ENCODE results near the gene ZNF337.

GRCh38 chr20:25669826-25670422, 26.7 kb downstream of the ZNF337 start:
- no peak for TF ChIP-seq CTCF (IDR thresholded peaks at IDR 0.05; ENCODE audit: low read depth, low read length, missing input control)
- no peak for TF ChIP-seq RAD21 (IDR thresholded peaks at IDR 0.05)
- TF ChIP-seq GABPA (IDR thresholded peaks at IDR 0.05 in 1 of 2, conservative IDR thresholded peaks at IDR 0.05 in 1 of 2): no peak
- TF ChIP-seq TAF1 (conservative IDR thresholded peaks at IDR 0.05): no peak
- TF ChIP-seq JUND (IDR thresholded peaks at IDR 0.05): no peak
- TF ChIP-seq SP1 (IDR thresholded peaks at IDR 0.05): no peak
- TF ChIP-seq YY1 (IDR thresholded peaks at IDR 0.05): no peak
- TF ChIP-seq NR2F2 (IDR thresholded peaks at IDR 0.05): no peak
- no peak for TF ChIP-seq RXRA (IDR thresholded peaks at IDR 0.05)
- TF ChIP-seq, protein P1, sequence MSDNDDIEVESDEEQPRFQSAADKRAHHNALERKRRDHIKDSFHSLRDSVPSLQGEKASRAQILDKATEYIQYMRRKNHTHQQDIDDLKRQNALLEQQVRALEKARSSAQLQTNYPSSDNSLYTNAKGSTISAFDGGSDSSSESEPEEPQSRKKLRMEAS (IDR thresholded peaks at IDR 0.05): no peak
- TF ChIP-seq, protein P2, sequence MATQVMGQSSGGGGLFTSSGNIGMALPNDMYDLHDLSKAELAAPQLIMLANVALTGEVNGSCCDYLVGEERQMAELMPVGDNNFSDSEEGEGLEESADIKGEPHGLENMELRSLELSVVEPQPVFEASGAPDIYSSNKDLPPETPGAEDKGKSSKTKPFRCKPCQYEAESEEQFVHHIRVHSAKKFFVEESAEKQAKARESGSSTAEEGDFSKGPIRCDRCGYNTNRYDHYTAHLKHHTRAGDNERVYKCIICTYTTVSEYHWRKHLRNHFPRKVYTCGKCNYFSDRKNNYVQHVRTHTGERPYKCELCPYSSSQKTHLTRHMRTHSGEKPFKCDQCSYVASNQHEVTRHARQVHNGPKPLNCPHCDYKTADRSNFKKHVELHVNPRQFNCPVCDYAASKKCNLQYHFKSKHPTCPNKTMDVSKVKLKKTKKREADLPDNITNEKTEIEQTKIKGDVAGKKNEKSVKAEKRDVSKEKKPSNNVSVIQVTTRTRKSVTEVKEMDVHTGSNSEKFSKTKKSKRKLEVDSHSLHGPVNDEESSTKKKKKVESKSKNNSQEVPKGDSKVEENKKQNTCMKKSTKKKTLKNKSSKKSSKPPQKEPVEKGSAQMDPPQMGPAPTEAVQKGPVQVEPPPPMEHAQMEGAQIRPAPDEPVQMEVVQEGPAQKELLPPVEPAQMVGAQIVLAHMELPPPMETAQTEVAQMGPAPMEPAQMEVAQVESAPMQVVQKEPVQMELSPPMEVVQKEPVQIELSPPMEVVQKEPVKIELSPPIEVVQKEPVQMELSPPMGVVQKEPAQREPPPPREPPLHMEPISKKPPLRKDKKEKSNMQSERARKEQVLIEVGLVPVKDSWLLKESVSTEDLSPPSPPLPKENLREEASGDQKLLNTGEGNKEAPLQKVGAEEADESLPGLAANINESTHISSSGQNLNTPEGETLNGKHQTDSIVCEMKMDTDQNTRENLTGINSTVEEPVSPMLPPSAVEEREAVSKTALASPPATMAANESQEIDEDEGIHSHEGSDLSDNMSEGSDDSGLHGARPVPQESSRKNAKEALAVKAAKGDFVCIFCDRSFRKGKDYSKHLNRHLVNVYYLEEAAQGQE (IDR thresholded peaks at IDR 0.05): no peak
- TF ChIP-seq, protein P3, sequence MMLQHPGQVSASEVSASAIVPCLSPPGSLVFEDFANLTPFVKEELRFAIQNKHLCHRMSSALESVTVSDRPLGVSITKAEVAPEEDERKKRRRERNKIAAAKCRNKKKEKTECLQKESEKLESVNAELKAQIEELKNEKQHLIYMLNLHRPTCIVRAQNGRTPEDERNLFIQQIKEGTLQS (IDR thresholded peaks at IDR 0.05): no peak
- TF ChIP-seq EGR1 (IDR thresholded peaks at IDR 0.05; ENCODE audit: low read depth in 2 of 2): no peak
